GF-D8 (cell line): ENCODE measurements around the gene ASTN2.

Experiments
- DNase-seq: peaks from one replicate; lab custom pipeline; 2025; lab: John Stamatoyannopoulos, UW

The ASTN2 gene

GRCh38 chr9:116416421-116416820 is 998.4 kb downstream of the ASTN2 start:
- DNase-seq: no peak

DNA sequence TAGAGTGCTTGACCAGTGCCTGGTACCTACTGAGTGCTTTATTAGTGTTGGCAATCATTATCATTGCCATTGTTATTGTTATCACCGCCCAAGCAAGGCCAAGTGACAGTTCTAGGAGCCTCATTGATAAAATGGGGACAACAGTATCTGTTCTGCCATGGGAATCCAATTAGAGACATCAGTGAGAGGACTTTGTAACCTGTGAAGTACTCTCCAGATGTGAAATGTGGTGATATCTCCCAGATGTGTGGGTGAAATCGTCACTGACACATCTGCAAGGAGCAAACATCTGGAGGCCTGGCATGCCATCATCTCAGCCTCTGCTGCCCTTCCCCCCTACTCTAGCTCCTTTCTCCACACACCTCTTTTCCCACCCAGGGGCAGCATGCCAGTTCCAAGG is 1000.5 kb downstream of the ASTN2 start:
- no peak for DNase-seq

- no peak for DNase-seq
Observed at GRCh38 chr9:116411506-116411905, 1003.4 kb downstream of the ASTN2 start.

- no peak for DNase-seq
Observed at GRCh38 chr9:116409638-116410037, 1005.2 kb downstream of the ASTN2 start.

DNA sequence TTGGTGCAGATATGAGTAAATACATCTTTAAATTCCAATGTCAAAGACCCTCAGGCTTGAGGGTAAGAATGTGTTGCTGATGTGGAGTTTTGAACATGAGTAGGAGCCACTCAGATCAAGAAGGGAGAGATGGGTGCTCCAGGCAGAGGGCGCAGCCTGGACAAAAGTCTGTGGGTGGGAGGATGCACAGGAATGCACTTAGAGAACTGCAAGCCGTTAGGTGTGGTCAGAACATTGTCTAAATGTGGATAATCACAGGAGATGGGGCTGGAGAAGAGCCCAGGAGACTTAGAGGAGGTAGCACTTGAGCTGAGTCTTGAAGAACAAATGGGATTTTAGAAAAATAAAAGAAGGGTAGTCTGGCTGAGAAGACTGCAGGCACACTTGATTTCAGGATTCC is 1005.7 kb downstream of the ASTN2 start:
- no peak for DNase-seq

DNA sequence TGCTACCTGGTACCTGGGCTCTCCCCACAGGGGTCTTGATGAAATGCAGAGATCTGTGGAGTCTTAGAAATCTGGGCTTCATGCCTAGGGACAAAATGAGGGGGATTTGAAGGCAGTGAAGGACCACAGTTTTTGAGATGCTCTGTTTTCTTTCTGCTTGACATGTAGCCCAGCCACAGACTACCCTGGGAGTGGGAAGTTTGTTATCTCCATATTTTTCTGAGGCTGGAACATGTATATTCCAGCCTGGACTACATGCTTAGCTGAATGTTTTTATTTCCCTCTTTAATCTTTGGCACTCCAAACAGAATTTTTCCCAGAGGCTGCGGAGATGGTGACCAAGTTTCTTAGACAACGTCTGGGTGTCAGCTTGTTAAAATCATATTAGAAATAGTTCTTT is 1008.4 kb downstream of the ASTN2 start:
- DNase-seq: no peak

DNA sequence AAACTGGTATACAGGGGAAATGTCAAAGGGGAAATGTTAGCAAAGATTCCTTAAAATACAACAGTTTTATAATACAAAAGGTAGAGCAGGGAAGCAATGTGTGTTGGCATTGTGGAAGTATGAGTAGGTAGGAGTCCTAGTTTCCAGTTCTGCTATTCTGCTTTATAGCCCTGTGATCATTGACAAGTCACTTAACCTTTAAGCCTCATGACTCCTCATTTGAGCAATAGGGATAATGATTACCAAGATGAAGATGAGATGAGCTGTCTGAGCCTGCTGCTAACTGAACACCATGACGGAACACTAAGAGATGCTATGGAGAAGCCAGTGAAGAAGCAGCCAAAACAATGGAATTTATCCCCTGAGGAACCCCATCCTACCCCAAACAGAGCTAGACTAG is 1009.5 kb downstream of the ASTN2 start:
- DNase-seq: no peak

GRCh38 chr9:116404228-116404627 is 1010.6 kb downstream of the ASTN2 start:
- DNase-seq: no peak

- no peak for DNase-seq
Observed at GRCh38 chr9:116403171-116403570, 1011.7 kb downstream of the ASTN2 start.

DNA sequence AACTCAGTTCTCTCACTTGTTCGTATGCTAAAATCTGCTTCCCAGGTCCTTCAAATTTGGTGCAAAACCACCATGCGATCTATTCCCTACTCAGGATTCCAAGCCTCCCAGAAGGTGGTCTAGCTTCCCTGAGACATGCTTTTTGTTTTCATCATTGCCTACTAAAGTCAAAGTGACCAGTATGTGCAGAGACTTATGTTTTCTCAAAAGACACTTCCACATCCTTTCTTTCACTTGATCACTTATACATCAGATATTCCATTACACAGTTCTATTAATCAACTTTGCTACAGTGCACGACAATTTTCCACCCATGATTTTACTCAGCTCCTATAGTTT is 1019.2 kb downstream of the ASTN2 start:
- no peak for DNase-seq

GRCh38 chr9:116394894-116395698 is 1019.8 kb downstream of the ASTN2 start:
- no peak for DNase-seq

DNA sequence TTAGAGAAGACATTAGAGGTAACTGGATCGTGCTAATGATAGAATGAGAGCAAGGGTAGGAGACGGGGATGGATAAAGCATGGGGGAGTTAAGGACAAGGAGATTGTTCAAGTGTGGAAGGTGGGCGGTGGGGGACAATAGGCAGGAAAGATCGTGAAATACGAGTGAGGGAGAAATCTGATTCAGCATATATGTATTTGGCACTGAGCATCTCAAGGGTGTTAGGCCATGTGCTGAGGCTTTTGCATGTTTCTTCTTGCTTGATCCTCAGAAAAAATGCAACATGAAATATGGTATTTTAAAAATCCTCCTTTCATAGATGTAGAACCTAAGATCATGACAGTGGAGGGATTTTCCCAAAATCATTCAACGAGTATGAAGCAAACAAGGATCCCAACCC is 1020.8 kb downstream of the ASTN2 start:
- no peak for DNase-seq

DNA sequence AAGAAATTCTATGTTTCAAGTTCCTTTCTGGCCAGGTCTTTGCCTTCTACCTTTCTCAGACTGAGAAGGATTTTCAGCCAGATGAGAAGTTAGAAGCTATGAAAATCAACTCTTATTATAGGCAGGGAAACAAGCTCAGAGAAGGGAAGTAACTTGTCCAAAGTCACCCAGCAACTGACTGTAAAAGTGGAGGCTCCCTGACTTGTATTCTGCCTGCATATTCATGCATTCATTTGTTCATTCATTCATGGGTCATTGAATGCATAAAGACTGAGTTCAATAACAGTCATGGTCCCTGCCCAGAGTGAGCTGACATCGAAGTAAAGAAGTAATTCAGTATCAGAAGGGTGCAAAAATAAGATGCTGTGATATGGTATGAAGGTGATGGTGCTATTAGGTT is 1021.7 kb downstream of the ASTN2 start:
- DNase-seq: no peak

- DNase-seq: no peak
Observed at GRCh38 chr9:116391306-116391900, 1023.5 kb downstream of the ASTN2 start.

DNA sequence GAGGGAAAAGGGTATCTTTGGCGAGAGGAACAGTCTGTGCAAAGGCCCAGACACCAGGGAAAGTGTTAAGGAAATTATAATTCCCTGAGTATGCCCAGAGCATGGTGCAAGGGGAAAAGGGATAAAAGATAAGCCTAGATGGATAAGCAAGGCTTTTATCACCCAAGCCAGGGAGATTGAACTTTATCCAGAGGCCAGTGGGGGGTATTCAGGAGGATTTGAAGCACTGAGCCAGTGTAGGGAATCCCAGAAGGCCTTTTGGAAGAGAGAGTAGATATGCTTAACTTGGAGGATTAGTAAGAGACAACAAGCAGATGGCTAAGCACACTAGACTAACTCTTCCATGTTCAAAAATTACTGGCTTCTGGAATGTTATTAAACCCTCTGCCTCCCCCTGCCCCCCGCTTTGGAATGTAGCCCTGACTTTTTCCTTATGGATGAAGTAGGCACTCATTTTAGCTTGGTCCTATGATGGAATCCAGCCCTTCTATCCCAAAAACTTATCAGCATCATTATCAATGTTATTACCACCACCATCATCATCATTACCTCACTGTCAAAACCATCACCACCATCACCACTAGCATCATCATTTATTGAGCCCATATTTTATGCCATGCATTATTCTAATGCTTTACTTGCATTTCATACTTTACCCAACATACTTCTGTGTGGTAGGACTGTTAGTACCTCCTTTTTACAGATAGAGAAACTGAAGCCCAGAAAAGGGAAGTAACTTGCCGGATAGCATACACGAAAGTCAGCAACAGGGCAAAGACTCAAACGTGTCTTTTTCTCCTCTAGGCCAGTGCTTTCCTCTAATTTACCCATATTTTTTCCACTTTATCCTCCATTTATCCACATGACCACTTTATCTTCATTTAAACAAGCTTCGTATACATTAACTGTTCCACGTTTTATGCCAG is 1024.3 kb downstream of the ASTN2 start:
- DNase-seq: no peak

- DNase-seq: no peak
Observed at GRCh38 chr9:116389541-116390302, 1025.1 kb downstream of the ASTN2 start.

- DNase-seq: no peak
Observed at GRCh38 chr9:116387934-116388698, 1026.7 kb downstream of the ASTN2 start.

DNA sequence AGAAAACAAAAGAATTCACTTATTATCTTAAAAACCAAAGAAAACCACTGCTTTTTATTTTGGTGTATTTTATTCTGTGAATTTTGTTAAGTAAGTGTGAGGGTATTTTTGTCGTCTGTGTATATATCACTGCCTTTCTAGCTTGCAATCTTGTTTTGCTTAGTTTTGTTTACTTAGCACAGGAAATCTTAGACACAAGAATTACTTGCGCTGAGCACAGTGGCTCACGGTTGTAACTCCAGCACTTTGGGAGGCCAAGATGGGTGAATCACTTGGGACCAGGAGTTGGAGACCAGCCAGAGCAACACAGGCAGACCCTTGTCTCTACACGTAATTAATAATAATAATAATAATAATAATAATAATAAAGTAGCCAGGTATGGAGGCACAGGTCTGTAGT is 1030.9 kb downstream of the ASTN2 start:
- DNase-seq: no peak

DNA sequence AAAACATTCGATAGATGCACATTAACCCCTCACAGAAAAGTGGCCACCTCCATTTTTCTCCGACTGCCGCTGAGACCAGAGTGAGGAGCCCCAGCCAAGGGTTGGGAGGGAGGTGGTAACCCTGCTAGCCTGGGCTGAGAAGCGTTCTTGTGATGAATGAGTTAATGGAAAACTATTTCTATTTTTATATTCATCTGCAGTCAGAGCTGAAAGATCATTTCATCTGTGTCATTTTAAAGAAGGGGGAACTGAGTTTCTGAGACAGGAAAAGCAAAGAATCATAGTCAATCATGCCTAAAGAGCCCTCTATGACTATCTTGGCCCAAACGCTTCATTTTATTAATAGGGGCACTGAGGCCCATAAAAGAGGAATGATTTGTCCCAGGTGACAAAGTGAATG is 1031.7 kb downstream of the ASTN2 start:
- DNase-seq: no peak

DNA sequence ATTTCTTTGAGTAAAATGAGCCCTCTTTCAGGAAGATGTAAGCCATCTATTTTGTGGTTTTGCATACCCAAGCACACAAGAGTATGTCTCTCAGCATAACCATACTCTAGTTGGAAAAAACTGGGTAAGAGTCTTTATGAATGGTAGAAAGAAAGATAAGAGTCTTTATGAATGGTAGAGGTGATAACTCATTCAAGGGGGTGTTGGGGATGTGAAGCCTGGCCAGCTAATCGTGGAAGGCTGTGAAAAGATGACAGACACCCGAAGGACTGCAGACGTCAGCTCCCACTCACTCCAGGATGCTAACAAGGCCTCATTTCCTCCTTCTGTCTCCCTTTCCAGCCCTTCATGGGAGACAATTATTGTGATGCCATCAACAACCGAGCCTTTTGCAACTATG is 1032.8 kb downstream of the ASTN2 start:
- no peak for DNase-seq

GRCh38 chr9:116381350-116381749 is 1033.5 kb downstream of the ASTN2 start:
- DNase-seq: no peak
